Stomach (tissue), 4 donors: Measurements from ENCODE around the gene FAM120B.

Source experiments
- EP300 ChIP-seq: sonication (generic); formaldehyde crosslinking; IDR thresholded peaks from one replicate; pipeline ENCODE4 v1.6.1; 2017; ENCODE audit warnings: antibody characterized with exemption
- POLR2A ChIP-seq, 4 donors: fragments of 450-650 bp; IDR thresholded peaks; one replicate each; pipeline ENCODE4 v1.6.1; 2016; ENCODE audit warnings: antibody characterized with exemption in 4 of 4, control low read depth in 2 of 4, mild to moderate bottlenecking in 1 of 4, moderate library complexity in 1 of 4
- POLR2AphosphoS5 ChIP-seq, 3 donors: sonication (generic); formaldehyde crosslinking; IDR thresholded peaks; one replicate each; pipeline ENCODE4 v1.6.1; 2016; ENCODE audit warnings: antibody characterized with exemption in 3 of 3
- TF ChIP-seq, protein P1 (sequence below), 7 experiments: fragments of 450-650 bp in 4 of 7; fragments of 200-600 bp in 3 of 7; sonication (generic) in 3 of 7; IDR thresholded peaks; one replicate each; pipeline ENCODE4 v1.5.1; 2016 to 2019; ENCODE audit warnings: antibody characterized with exemption in 7 of 7, control low read depth in 2 of 7, mild to moderate bottlenecking in 1 of 7

- TF ChIP-seq POLR2A (IDR thresholded peaks at IDR 0.05) = no peak
- TF ChIP-seq, protein P1, sequence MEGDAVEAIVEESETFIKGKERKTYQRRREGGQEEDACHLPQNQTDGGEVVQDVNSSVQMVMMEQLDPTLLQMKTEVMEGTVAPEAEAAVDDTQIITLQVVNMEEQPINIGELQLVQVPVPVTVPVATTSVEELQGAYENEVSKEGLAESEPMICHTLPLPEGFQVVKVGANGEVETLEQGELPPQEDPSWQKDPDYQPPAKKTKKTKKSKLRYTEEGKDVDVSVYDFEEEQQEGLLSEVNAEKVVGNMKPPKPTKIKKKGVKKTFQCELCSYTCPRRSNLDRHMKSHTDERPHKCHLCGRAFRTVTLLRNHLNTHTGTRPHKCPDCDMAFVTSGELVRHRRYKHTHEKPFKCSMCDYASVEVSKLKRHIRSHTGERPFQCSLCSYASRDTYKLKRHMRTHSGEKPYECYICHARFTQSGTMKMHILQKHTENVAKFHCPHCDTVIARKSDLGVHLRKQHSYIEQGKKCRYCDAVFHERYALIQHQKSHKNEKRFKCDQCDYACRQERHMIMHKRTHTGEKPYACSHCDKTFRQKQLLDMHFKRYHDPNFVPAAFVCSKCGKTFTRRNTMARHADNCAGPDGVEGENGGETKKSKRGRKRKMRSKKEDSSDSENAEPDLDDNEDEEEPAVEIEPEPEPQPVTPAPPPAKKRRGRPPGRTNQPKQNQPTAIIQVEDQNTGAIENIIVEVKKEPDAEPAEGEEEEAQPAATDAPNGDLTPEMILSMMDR (IDR thresholded peaks at IDR 0.05) = no peak
- TF ChIP-seq POLR2AphosphoS5 (IDR thresholded peaks at IDR 0.05) = no peak
- no peak for TF ChIP-seq EP300
These were observed 14.5 kb upstream of the FAM120B start for GRCh38 chr6:170292111-170292406.
